Measurements from ENCODE around the gene SLMAP.

Gene SLMAP

GRCh38 chr3:57910990-57911389 lies 154.9 kb downstream of the SLMAP start:
- in situ Hi-C loops (cut with MboI; ENCODE audit: low sequenced_read_pairs, unreplicated experiment), result no loop called here
- TF ChIP-seq, protein P1, sequence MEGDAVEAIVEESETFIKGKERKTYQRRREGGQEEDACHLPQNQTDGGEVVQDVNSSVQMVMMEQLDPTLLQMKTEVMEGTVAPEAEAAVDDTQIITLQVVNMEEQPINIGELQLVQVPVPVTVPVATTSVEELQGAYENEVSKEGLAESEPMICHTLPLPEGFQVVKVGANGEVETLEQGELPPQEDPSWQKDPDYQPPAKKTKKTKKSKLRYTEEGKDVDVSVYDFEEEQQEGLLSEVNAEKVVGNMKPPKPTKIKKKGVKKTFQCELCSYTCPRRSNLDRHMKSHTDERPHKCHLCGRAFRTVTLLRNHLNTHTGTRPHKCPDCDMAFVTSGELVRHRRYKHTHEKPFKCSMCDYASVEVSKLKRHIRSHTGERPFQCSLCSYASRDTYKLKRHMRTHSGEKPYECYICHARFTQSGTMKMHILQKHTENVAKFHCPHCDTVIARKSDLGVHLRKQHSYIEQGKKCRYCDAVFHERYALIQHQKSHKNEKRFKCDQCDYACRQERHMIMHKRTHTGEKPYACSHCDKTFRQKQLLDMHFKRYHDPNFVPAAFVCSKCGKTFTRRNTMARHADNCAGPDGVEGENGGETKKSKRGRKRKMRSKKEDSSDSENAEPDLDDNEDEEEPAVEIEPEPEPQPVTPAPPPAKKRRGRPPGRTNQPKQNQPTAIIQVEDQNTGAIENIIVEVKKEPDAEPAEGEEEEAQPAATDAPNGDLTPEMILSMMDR (IDR thresholded peaks at IDR 0.05; ENCODE audit: borderline replicate concordance, control extremely low read depth, extremely low read depth, insufficient read depth, missing control alignments), result no peak
- DNase-seq (ENCODE audit: low spot score), result no peak

DNA sequence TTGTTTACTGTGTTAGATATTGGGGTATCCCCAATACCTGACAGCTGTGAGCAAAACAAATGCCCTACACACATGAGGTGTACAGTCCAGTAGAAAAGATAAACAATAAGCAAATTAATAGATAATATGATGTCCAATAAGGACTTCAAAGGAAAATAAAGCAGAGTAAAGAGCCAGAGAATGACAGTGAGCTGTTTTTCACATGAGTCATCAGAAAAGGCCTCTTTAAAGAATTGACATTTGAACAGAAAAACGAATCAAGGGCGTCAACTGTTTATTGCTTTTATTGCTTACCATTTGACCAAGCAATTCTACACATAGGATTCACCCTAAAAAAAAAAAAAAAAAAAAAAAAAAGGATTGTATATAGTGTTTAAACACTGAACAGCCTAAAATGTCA lies 155.5 kb downstream of the SLMAP start:
- no peak for DNase-seq (ENCODE audit: low spot score)
- TF ChIP-seq, protein P1 (IDR thresholded peaks at IDR 0.05; ENCODE audit: borderline replicate concordance, control extremely low read depth, extremely low read depth, insufficient read depth, missing control alignments), result no peak
- in situ Hi-C loops (cut with MboI; ENCODE audit: low sequenced_read_pairs, unreplicated experiment), result no loop called here

DNA sequence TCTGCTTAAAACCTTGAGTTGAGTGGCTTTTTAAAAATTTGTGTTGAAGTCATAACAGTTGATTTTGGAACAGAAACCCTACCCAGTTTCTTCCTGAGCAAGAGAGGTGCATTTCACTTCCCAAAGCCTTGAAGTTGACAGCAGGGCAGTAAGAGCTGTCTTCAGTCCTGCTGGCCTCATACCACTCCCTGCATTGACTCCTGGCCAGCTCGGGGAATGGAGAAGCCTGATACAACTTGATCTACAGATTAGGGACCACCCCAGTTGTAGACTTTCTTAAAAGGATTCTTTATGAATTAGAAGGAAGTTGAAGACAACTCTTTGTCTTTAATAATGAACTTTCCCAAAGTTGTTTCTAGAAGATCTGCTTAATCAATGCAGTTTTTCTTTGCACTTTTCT lies 161.5 kb downstream of the SLMAP start:
- TF ChIP-seq, protein P1 (IDR thresholded peaks at IDR 0.05; ENCODE audit: borderline replicate concordance, control extremely low read depth, extremely low read depth, insufficient read depth, missing control alignments), result no peak
- in situ Hi-C loops (cut with MboI; ENCODE audit: low sequenced_read_pairs, unreplicated experiment), result no loop called here
- no peak for DNase-seq (ENCODE audit: low spot score)

GRCh38 chr3:57918123-57918837 lies 162.2 kb downstream of the SLMAP start:
- TF ChIP-seq, protein P1 (IDR thresholded peaks at IDR 0.05; ENCODE audit: borderline replicate concordance, control extremely low read depth, extremely low read depth, insufficient read depth, missing control alignments), result no peak
- in situ Hi-C loops (cut with MboI; ENCODE audit: low sequenced_read_pairs, unreplicated experiment), result no loop called here
- no peak for DNase-seq (ENCODE audit: low spot score)

- TF ChIP-seq, protein P1 (IDR thresholded peaks at IDR 0.05; ENCODE audit: borderline replicate concordance, control extremely low read depth, extremely low read depth, insufficient read depth, missing control alignments), result no peak
- in situ Hi-C loops (cut with MboI; ENCODE audit: low sequenced_read_pairs, unreplicated experiment), result no loop called here
- no peak for DNase-seq (ENCODE audit: low spot score)
These were observed 163.9 kb downstream of the SLMAP start for GRCh38 chr3:57919987-57920386.

- no peak for DNase-seq (ENCODE audit: low spot score)
- in situ Hi-C loops (cut with MboI; ENCODE audit: low sequenced_read_pairs, unreplicated experiment), result no loop called here
- TF ChIP-seq, protein P1 (IDR thresholded peaks at IDR 0.05; ENCODE audit: borderline replicate concordance, control extremely low read depth, extremely low read depth, insufficient read depth, missing control alignments), result no peak
These were observed 167.0 kb downstream of the SLMAP start for GRCh38 chr3:57923101-57923500.
